Measurements from ENCODE around the gene CHRNB4.

- no peak for TF ChIP-seq RFX5 (IDR thresholded peaks at IDR 0.05; ENCODE audit: low read length)
- TF ChIP-seq CTCF (IDR thresholded peaks at IDR 0.05), result no peak
- TF ChIP-seq TEAD4 (IDR thresholded peaks at IDR 0.05; ENCODE audit: borderline replicate concordance, insufficient read depth), result no peak
- no peak for TF ChIP-seq NRF1 (IDR thresholded peaks at IDR 0.05; ENCODE audit: low read depth, low read length)
- TF ChIP-seq SMC3 (IDR thresholded peaks at IDR 0.05; ENCODE audit: low read depth, low read length), result no peak
- no peak for TF ChIP-seq ELF1 (IDR thresholded peaks at IDR 0.05)
- no peak for TF ChIP-seq EP300 (IDR thresholded peaks at IDR 0.05; ENCODE audit: borderline replicate concordance in 1 of 2, low read depth in 1 of 2, low read length in 1 of 2)
- no peak for TF ChIP-seq TCF12 (IDR thresholded peaks at IDR 0.05)
- TF ChIP-seq TAF1 (IDR thresholded peaks at IDR 0.05; ENCODE audit: borderline replicate concordance, low read depth, low read length), result no peak
Measured at GRCh38 chr15:78619022-78619950, 21.7 kb downstream of the CHRNB4 start.
